ENCODE measurements around the gene SIX3.

Gene SIX3

GRCh38 chr2:44936715-44937687 lies 4.5 kb upstream of the SIX3 start:
- TF ChIP-seq CTCF (conservative IDR thresholded peaks at IDR 0.05; ENCODE audit: low read depth), result no peak
- no peak for DNase-seq (ENCODE audit: low spot score)
- ChIA-PET POLR2A (ENCODE audit: low non-redundant PET) (no interaction called here), CTCF (interaction anchor here (0.6 to 0.7 kb wide), 2 partner anchors 338 to 1952 kb away, joined by 3 read pairs; no protein-coding TSS in a partner anchor)
- H3K27ac ChIP-seq, result no peak overlapping the region

- ChIA-PET POLR2A (ENCODE audit: low non-redundant PET) (no interaction called here), CTCF (interaction anchor here (0.6 kb wide), 1 partner anchor 1694 kb away, joined by 3 read pairs; no protein-coding TSS in a partner anchor)
- DNase-seq (ENCODE audit: low spot score), result no peak
- no peak for TF ChIP-seq CTCF (conservative IDR thresholded peaks at IDR 0.05; ENCODE audit: low read depth)
- no peak overlapping the region for H3K27ac ChIP-seq
Observed at GRCh38 chr2:44937688-44938240, 3.7 kb upstream of the SIX3 start.

DNA sequence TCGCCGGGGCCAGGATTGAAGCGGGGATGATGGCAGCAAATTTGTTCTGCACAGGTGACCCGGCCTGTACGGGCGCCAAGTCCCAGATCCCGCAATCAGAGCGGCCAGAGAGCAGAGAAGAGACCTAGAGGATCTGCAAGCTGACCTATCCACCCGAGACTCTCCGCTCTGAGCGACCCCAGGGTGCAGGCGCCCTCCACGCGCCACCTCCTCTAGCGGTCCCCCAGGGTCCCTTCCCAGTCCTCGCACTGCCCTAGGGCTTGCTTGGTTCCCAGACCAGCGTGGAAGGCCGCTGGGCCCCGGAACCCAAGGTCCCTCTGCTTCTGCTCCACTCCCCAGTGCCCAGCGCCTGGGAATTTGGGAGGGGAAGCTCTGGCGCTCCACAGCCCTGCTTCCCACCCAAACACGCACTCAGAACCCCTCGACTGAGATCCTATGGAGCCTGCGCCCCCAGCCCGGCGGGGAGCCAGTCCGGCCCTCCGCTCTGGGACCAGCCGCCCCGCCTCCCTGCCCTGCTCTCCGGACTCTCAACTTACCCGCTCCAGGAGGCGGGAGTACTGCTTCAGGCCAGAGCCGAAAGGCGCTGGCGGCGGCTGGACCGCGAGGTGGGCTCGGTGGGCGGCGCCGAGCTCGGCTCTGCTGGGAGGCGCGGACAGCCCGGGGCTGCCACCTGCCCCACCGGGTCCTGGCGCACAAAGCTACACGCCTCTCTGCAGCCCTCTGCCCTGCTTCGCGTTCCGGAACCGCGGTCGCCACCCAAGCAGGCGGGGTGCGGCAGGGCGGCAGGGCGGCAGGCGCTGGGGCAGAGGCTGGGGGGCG lies 3.0 kb upstream of the SIX3 start:
- no peak for DNase-seq (ENCODE audit: low spot score)
- ChIA-PET POLR2A (ENCODE audit: low non-redundant PET) (no interaction called here), CTCF (interaction anchor here (0.6 kb wide), 1 partner anchor 1695 kb away, joined by 3 read pairs; no protein-coding TSS in a partner anchor)
- no peak for TF ChIP-seq CTCF (conservative IDR thresholded peaks at IDR 0.05; ENCODE audit: low read depth)
- no peak overlapping the region for H3K27ac ChIP-seq

- ChIA-PET POLR2A (ENCODE audit: low non-redundant PET) (interaction anchor here (0.7 kb wide), 1 partner anchor 24 kb away, joined by 5 read pairs; no protein-coding TSS in a partner anchor), CTCF (interaction anchor here (0.5 to 1.0 kb wide), 3 partner anchors 15 to 1062 kb away, joined by 3 read pairs; no protein-coding TSS in a partner anchor)
- H3K27ac ChIP-seq, result no peak overlapping the region
- TF ChIP-seq CTCF (conservative IDR thresholded peaks at IDR 0.05; ENCODE audit: low read depth), result no peak
- no peak for DNase-seq (ENCODE audit: low spot score)
Observed at GRCh38 chr2:44939106-44940048, 2.1 kb upstream of the SIX3 start.

DNA sequence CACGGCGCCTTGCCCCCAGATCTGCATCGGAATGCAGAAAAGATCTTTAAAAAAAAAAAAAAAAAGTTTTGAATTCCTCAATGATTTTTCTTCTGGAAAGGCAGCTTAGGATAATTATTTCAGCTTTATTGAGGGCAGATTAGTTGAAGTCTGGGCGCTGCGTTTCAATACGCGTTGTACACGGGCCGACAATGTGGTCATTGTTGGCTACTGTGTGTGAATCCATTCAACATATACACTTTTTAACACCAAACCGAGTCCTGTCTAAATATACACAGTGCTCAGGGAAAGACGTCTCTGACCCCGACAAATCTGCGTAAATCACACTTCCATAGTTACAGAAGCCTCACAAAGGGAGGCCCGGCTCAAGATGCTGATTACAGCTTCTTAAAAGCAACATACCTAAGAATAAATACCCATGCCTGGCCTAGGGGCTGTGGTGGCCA lies 1.4 kb upstream of the SIX3 start:
- CTCF ChIA-PET, result interaction anchor here (0.5 to 1.0 kb wide), 3 partner anchors 14 to 1062 kb away, joined by 3 read pairs; no protein-coding TSS in a partner anchor
- no peak for TF ChIP-seq CTCF (conservative IDR thresholded peaks at IDR 0.05; ENCODE audit: low read depth)
- DNase-seq (ENCODE audit: low spot score), result no peak
- POLR2A ChIA-PET (ENCODE audit: low non-redundant PET), result interaction anchor here (0.7 kb wide), 1 partner anchor 25 kb away, joined by 5 read pairs; no protein-coding TSS in a partner anchor
- no peak overlapping the region for H3K27ac ChIP-seq

Measured in RWPE1 (cell line).